Endodermal cell (in vitro differentiated cells): Measurements from ENCODE around the gene CBY2. TPM values are rescaled to one million over a fixed set of nuclear protein-coding genes. Genes with fewer than 3 reads are reported as not detected.
"Not testable (repeated sequence)": the region's sequence is repeated elsewhere in the genome, so short reads cannot be mapped to it uniquely, and the experiment has no call there.

ENCODE experiments used
- DNase-seq: peaks from one replicate; pipeline ENCODE4 v3.0.0-alpha.2; 2017
- H3K27ac ChIP-seq: 2 replicates; pipeline ENCODE4 v1.5.1; 2013; ENCODE audit warnings: mild to moderate bottlenecking, low read depth, low read length, moderate library complexity
- H3K27me3 ChIP-seq: 2 replicates; pipeline ENCODE4 v1.6.1; 2013; ENCODE audit warnings: mild to moderate bottlenecking, low read length, moderate library complexity; ENCODE audit not compliant: insufficient read depth, control insufficient read depth, poor library complexity, severe bottlenecking
- H3K36me3 ChIP-seq: 2 replicates; pipeline ENCODE4 v1.7.0; 2013; ENCODE audit warnings: mild to moderate bottlenecking, low read length, moderate library complexity; ENCODE audit not compliant: control insufficient read depth, insufficient read depth
- H3K4me1 ChIP-seq: one replicate; pipeline ENCODE4 v1.7.0; 2013; ENCODE audit warnings: low read length; ENCODE audit not compliant: control insufficient read depth, insufficient read depth
- H3K4me3 ChIP-seq: 2 replicates; pipeline ENCODE4 v1.5.1; 2013; ENCODE audit warnings: mild to moderate bottlenecking, low read length, moderate library complexity
- H3K9ac ChIP-seq: 2 replicates; pipeline ENCODE4 v1.6.1; 2013; ENCODE audit warnings: mild to moderate bottlenecking, low read length, moderate library complexity; ENCODE audit not compliant: poor library complexity, severe bottlenecking; ENCODE audit errors: extremely low read depth
- H3K9me3 ChIP-seq: 2 replicates; pipeline ENCODE4 v1.6.1; 2013; ENCODE audit warnings: mild to moderate bottlenecking, low read length, moderate library complexity; ENCODE audit not compliant: control insufficient read depth
- H3K27ac Mint-ChIP-seq: 2 replicates; pipeline ENCODE4 v1.8.0; 2020; ENCODE audit warnings: mixed read lengths
- H3K27me3 Mint-ChIP-seq: 2 replicates; pipeline ENCODE4 v1.8.0; 2021; ENCODE audit warnings: mild to moderate bottlenecking, mixed read lengths; ENCODE audit not compliant: insufficient read depth
- H3K36me3 Mint-ChIP-seq: 2 replicates; pipeline ENCODE4 v1.8.0; 2020; ENCODE audit warnings: low read depth, mixed read lengths
- H3K4me1 Mint-ChIP-seq: 2 replicates; pipeline ENCODE4 v1.8.0; 2020; ENCODE audit warnings: mixed read lengths
- H3K4me3 Mint-ChIP-seq: 2 replicates; pipeline ENCODE4 v1.8.0; 2020; ENCODE audit warnings: mild to moderate bottlenecking, moderate library complexity, mixed read lengths
- H3K9me3 Mint-ChIP-seq: 2 replicates; pipeline ENCODE4 v1.8.0; 2020; ENCODE audit warnings: mild to moderate bottlenecking, mixed read lengths
- CTCF ChIP-seq: fragments of 200-600 bp; sonication (generic); conservative IDR thresholded peaks from 2 replicates; pipeline ENCODE4 v1.5.0; 2021; ENCODE audit warnings: antibody characterized with exemption, mild to moderate bottlenecking
- WGBS, 2 experiments: methylation state at CpG; one replicate each; pipeline versions ENCODE4 v1.1.5 to v1.1.7; 2013; ENCODE audit warnings: missing lambda C conversion rate in 2 of 2, mixed read lengths in 1 of 2; ENCODE audit not compliant: insufficient coverage in 1 of 2, insufficient read length in 1 of 2; 5-methylcytosine and 5-hydroxymethylcytosine counted together
- total RNA-seq, 2 donors: library from RNA; stranded (reverse); fragmentation: NEBNext Ultra II Directional in 1 of 2; extraction: Animal tissue kit (Norgen Biotek cat#: 25700) in 1 of 2; gene quantifications; 2 replicates in 1 of 2; 3 replicates in 1 of 2; pipeline ENCODE4 v1.2.1, GENCODE V29; 2021

Gene CBY2
- total RNA-seq, 2 donors from 2014 or later = not detected

DNA sequence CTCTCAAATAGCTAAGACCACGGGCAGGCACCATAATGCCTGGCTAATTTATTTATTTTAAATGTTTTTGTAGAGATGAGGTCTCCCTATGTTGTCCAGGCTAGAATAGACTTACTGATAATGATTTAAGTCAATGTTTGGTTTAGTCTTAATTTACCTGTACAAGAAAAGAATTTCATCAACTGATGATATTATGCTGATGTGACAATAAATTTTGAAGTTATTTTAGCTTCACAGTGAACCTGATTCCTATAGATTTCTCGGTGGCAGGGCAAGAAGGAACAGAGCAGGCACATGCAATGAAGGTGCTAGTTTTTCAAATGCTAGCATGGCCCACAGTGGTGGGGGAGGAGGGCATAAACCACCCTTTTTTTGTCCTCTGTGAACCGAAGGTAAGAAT is 42.6 kb upstream of the CBY2 start:
- TF ChIP-seq CTCF = no peak

GRCh38 chr13:45660458-45660857 is 41.7 kb upstream of the CBY2 start:
- not testable (repeated sequence) for H3K4me3 Mint-ChIP-seq, H3K9me3 ChIP-seq, H3K9ac ChIP-seq, H3K27me3 Mint-ChIP-seq, H3K27me3 ChIP-seq, H3K27ac Mint-ChIP-seq, H3K36me3 ChIP-seq, DNase-seq, H3K4me1 ChIP-seq, H3K4me3 ChIP-seq, H3K27ac ChIP-seq, H3K9me3 Mint-ChIP-seq, H3K36me3 Mint-ChIP-seq, H3K4me1 Mint-ChIP-seq
- 25% methylated on average over 1 of the region's 1 CpG; no CpG with 5 or more reads in 1 of the 2 experiments for WGBS, 2 experiments

More for the DNA sequence above, 42.6 kb upstream of the CBY2 start:
- Histone ChIP-seq H3K9me3 (no peaks in the 10 kb centered on the region), H3K27me3 (no peaks in the 10 kb centered on the region), H3K4me1 (no peaks in the 10 kb centered on the region), H3K9ac (no peak overlapping the region), H3K4me3 (no peak overlapping the region), H3K36me3 (no peaks in the 10 kb centered on the region), H3K27ac (no peak overlapping the region)
- H3K4me3 Mint-ChIP-seq = no peak overlapping the region
- DNase-seq = no peak
- H3K27me3 Mint-ChIP-seq = no peaks in the 10 kb centered on the region
- no peaks in the 10 kb centered on the region for H3K36me3 Mint-ChIP-seq
- H3K4me1 Mint-ChIP-seq = no peaks in the 10 kb centered on the region
- peaks cover 8% of the 10 kb centered on the region for H3K9me3 Mint-ChIP-seq
- 85 to 100% methylated on average over 1 to 3 of the region's 3 CpGs for WGBS, 2 experiments
- no peak overlapping the region for H3K27ac Mint-ChIP-seq

- H3K9me3 Mint-ChIP-seq = peaks cover 8% of the 10 kb centered on the region
- H3K27me3 ChIP-seq = no peaks in the 10 kb centered on the region
- H3K36me3 ChIP-seq = no peaks in the 10 kb centered on the region
- H3K27me3 Mint-ChIP-seq = no peaks in the 10 kb centered on the region
- 97 to 100% methylated on average over 1 of the region's 1 CpG for WGBS, 2 experiments
- H3K27ac ChIP-seq = no peak overlapping the region
- H3K4me1 ChIP-seq = no peaks in the 10 kb centered on the region
- H3K4me3 ChIP-seq = no peak overlapping the region
- no peaks in the 10 kb centered on the region for H3K36me3 Mint-ChIP-seq
- H3K4me3 Mint-ChIP-seq = no peak overlapping the region
- no peaks in the 10 kb centered on the region for H3K4me1 Mint-ChIP-seq
- no peak overlapping the region for H3K27ac Mint-ChIP-seq
- TF ChIP-seq CTCF = no peak
- H3K9ac ChIP-seq = no peak overlapping the region
- H3K9me3 ChIP-seq = no peaks in the 10 kb centered on the region
- no peak for DNase-seq
These were observed 40.0 kb upstream of the CBY2 start for GRCh38 chr13:45662162-45662561.

DNA sequence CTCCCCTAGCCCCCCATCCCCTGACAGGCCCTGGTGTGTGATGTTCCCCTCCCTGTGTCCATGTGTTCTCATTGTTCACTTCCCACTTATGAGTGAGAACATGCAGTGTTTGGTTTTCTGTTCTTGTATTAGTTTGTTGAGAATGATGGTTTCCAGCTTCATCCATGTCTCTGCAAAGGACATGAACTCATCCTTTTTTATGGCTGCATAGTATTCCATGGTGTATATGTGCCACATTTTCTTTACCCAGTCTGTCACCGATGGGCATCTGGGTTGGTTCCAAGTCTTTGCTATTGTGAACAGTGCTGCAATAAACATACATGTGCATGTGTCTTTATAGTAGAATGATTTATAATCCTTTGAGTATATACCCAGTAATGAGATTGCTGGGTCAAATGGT is 39.2 kb upstream of the CBY2 start:
- H3K4me3 ChIP-seq, H3K27ac Mint-ChIP-seq, H3K9me3 Mint-ChIP-seq, H3K4me3 Mint-ChIP-seq, H3K27ac ChIP-seq, H3K27me3 ChIP-seq, H3K4me1 ChIP-seq, DNase-seq, H3K4me1 Mint-ChIP-seq, H3K9ac ChIP-seq, H3K27me3 Mint-ChIP-seq, H3K36me3 ChIP-seq, H3K36me3 Mint-ChIP-seq, H3K9me3 ChIP-seq: not testable (repeated sequence)
- 100% methylated on average over 1 of the region's 1 CpG; no CpG with 5 or more reads in 1 of the 2 experiments for WGBS, 2 experiments

DNA sequence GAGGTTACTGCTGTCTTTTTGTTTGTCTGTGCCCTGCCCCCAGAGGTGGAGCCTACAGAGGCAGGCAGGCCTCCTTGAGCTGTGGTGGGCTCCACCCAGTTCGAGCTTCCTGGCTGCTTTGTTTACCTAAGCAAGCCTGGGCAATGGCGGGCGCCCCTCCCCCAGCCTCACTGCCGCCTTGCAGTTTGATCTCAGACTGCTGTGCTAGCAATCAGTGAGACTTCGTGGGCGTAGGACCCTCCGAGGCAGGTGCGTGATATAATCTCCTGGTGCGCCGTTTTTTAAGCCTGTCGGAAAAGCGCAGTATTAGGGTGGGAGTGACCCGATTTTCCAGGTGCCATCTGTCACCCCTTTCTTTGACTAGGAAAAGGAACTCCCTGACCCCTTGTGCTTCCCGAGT is 32.5 kb upstream of the CBY2 start:
- 81 to 90% methylated on average over 2 to 13 of the region's 14 CpGs for WGBS, 2 experiments
- H3K27ac ChIP-seq, H3K36me3 Mint-ChIP-seq, H3K27me3 Mint-ChIP-seq, H3K4me1 ChIP-seq, H3K4me3 Mint-ChIP-seq, H3K36me3 ChIP-seq, H3K9ac ChIP-seq, H3K4me3 ChIP-seq, H3K27me3 ChIP-seq, H3K9me3 ChIP-seq, DNase-seq: not testable (repeated sequence)
- peaks cover 16% of the 10 kb centered on the region for H3K9me3 Mint-ChIP-seq
- H3K4me1 Mint-ChIP-seq = peaks cover 18% of the 10 kb centered on the region
- H3K27ac Mint-ChIP-seq = peak overlapping the region; percentile 81
